Left lobe of liver (tissue), 2 donors: Measurements from ENCODE around the gene TPK1. TPM values are rescaled to one million over a fixed set of nuclear protein-coding genes. Genes with fewer than 3 reads are reported as not detected.
A peak's percentile ranks its signal among the peaks of the same experiment; 100 is the strongest.
"Not testable (repeated sequence)": the region's sequence is repeated elsewhere in the genome, so short reads cannot be mapped to it uniquely, and the experiment has no call there.

Experiments
- ATAC-seq: fragments of 200-7000 bp; cut with Tn5 transposase; one replicate; pipeline ENCODE4 v1.9.1; 2020; ENCODE audit warnings: mild to moderate bottlenecking, moderate library complexity
- DNase-seq: peaks from one replicate; pipeline ENCODE4 v3.0.0-alpha.2; 2020; ENCODE audit warnings: low spot score
- total RNA-seq: library from RNA; stranded (reverse); gene quantifications from one replicate; pipeline ENCODE4 v1.2.1, GENCODE V29; 2021
- donor health status: DM: no; HTN: no; CAD: no; lungs with moderate emphysema.
- donor health status: DM: no; HTN: yes; CAD: no.

Gene TPK1
- total RNA-seq, 1 donor from 2014 or later: 3.7 TPM

- no peak for DNase-seq
- peak; percentile 23 for ATAC-seq
Observed at GRCh38 chr7:144780071-144780608, 55.7 kb downstream of the TPK1 start.

GRCh38 chr7:144777889-144778288, 58.0 kb downstream of the TPK1 start:
- not testable (repeated sequence) for ATAC-seq, DNase-seq

GRCh38 chr7:144777005-144777839, 58.6 kb downstream of the TPK1 start:
- DNase-seq (peak; percentile 52), ATAC-seq (peak; percentile 89)

GRCh38 chr7:144776447-144776846, 59.4 kb downstream of the TPK1 start:
- ATAC-seq: peak; percentile 66
- DNase-seq: no peak

- DNase-seq (no peak), ATAC-seq (peak; percentile 17)
Observed at GRCh38 chr7:144775749-144776148, 60.1 kb downstream of the TPK1 start.

GRCh38 chr7:144771927-144772326, 63.9 kb downstream of the TPK1 start:
- ATAC-seq (no peak), DNase-seq (no peak)

GRCh38 chr7:144771174-144771573, 64.7 kb downstream of the TPK1 start:
- ATAC-seq: no peak
- DNase-seq: no peak

GRCh38 chr7:144769352-144769751, 66.5 kb downstream of the TPK1 start:
- no peak for ATAC-seq
- DNase-seq: no peak

- no peak for DNase-seq
- no peak for ATAC-seq
Observed at GRCh38 chr7:144768633-144769032, 67.2 kb downstream of the TPK1 start.

GRCh38 chr7:144763291-144763690, 72.6 kb downstream of the TPK1 start:
- DNase-seq (no peak), ATAC-seq (no peak)

GRCh38 chr7:144762853-144763252, 73.0 kb downstream of the TPK1 start:
- no peak for ATAC-seq
- DNase-seq: no peak

GRCh38 chr7:144761493-144761892, 74.4 kb downstream of the TPK1 start:
- no peak for ATAC-seq

GRCh38 chr7:144759653-144760052, 76.2 kb downstream of the TPK1 start:
- no peak for DNase-seq
- ATAC-seq: no peak

More at GRCh38 chr7:144761493-144761892, 74.4 kb downstream of the TPK1 start:
- DNase-seq: no peak

GRCh38 chr7:144747936-144748335, 87.9 kb downstream of the TPK1 start:
- DNase-seq (no peak), ATAC-seq (no peak)

GRCh38 chr7:144738708-144739314, 97.0 kb downstream of the TPK1 start:
- DNase-seq (no peak), ATAC-seq (peak; percentile 84)

- no peak for DNase-seq
- ATAC-seq: no peak
Observed at GRCh38 chr7:144738146-144738545, 97.7 kb downstream of the TPK1 start.

- DNase-seq (no peak), ATAC-seq (no peak)
Observed at GRCh38 chr7:144736880-144737493, 98.9 kb downstream of the TPK1 start.

- DNase-seq (no peak), ATAC-seq (no peak)
Observed at GRCh38 chr7:144735505-144736276, 100.2 kb downstream of the TPK1 start.

GRCh38 chr7:144731661-144732351, 104.0 kb downstream of the TPK1 start:
- ATAC-seq: no peak
- no peak for DNase-seq

GRCh38 chr7:144730224-144730623, 105.6 kb downstream of the TPK1 start:
- DNase-seq: no peak
- ATAC-seq: no peak
